K562 (cell line): ENCODE measurements around the gene PLCB3. TPM values are rescaled to one million over a fixed set of nuclear protein-coding genes. Genes with fewer than 3 reads are reported as not detected.

Experiments used
- ATAC-seq: fragments of 200-7000 bp; cut with Tn5 transposase; 3 replicates; pipeline ENCODE4 v1.9.1; 2020; ENCODE audit warnings: moderate library complexity
- BruUV-seq: library from RNA; stranded (reverse); fragments of 400-500 nt; replicated peaks from 2 replicates; lab custom pipeline; 2021; lab: Mats Ljungman, UMichigan
- CTCF ChIA-PET: fragments of 300-600 bp; formaldehyde crosslinking; extraction: SDS; loops from one replicate; lab custom pipeline; 2021; ENCODE audit warnings: low intra/inter-chr PET ratio; lab: Yijun Ruan, JAX
- POLR2A ChIA-PET: fragments of 300-600, 350-650 bp; sonication (Branson Sonifier 250); formaldehyde crosslinking; extraction: SDS; loops from one replicate; lab custom pipeline; 2021; ENCODE audit warnings: antibody characterized with exemption, inconsistent platforms; lab: Yijun Ruan, JAX
- DNase-seq, 4 experiments: peaks; one replicate each; pipeline versions ENCODE4 v3.0.0 to v3.0.0-alpha.2; 2011 to 2018; ENCODE audit warnings: low spot score in 3 of 4, mixed read lengths in 3 of 4; ENCODE audit errors: extremely low read depth in 1 of 4
- FAIRE-seq: peaks from 2 replicates; lab custom pipeline; 2011; peaks lifted over from hg19 to GRCh38; lab: Jason Lieb, UNC
- H2AFZ ChIP-seq: 2 replicates; pipeline ENCODE4 v1.6.0; 2011; ENCODE audit warnings: low read depth, low read length, control low read depth, inconsistent platforms
- H3K27ac ChIP-seq: fragments of 200-600 bp; 3 replicates; pipeline ENCODE4 v1.8.0; 2011; ENCODE audit warnings: low read depth, mild to moderate bottlenecking, control low read depth, inconsistent platforms, low read length, moderate library complexity, mixed read lengths; ENCODE audit errors: extremely low read depth
- H3K27me3 ChIP-seq, 2 experiments: fragments of 300-600 bp in 1 of 2; 2 replicates in 1 of 2; 3 replicates in 1 of 2; pipeline versions ENCODE4 v1.6.0 to v1.8.0; 2011; ENCODE audit warnings: inconsistent platforms in 2 of 2, low read length in 2 of 2, mild to moderate bottlenecking in 1 of 2, mixed read lengths in 1 of 2, moderate library complexity in 1 of 2; ENCODE audit not compliant: control insufficient read depth in 2 of 2, insufficient read depth in 2 of 2
- H3K36me3 ChIP-seq: fragments of 300-600 bp; 3 replicates; pipeline ENCODE4 v1.8.0; 2011; ENCODE audit warnings: mild to moderate bottlenecking, low read length, inconsistent platforms; ENCODE audit not compliant: control insufficient read depth, insufficient read depth
- H3K4me1 ChIP-seq, 2 experiments: fragments of 200-600 bp in 1 of 2; replicated peaks in 1 of 2; 2 replicates in 1 of 2; 3 replicates in 1 of 2; pipeline versions ENCODE4 v1.5.1 to v1.8.0; 2011; ENCODE audit warnings: inconsistent platforms in 2 of 2, low read length in 2 of 2, mild to moderate bottlenecking in 1 of 2, mixed read lengths in 1 of 2, moderate library complexity in 1 of 2; ENCODE audit not compliant: control insufficient read depth in 2 of 2, insufficient read depth in 2 of 2
- H3K4me2 ChIP-seq: 2 replicates; pipeline ENCODE4 v1.6.1; 2011; ENCODE audit warnings: low read length, control low read depth, inconsistent platforms, mixed read lengths; ENCODE audit not compliant: insufficient read depth
- H3K4me3 ChIP-seq: fragments of 200-600 bp; sonication (generic), shearing (Covaris generic); 2 replicates; pipeline ENCODE4 v1.5.1; 2016; ENCODE audit warnings: control low read depth, inconsistent platforms
- H3K79me2 ChIP-seq: fragments of 200-600 bp; 3 replicates; pipeline ENCODE4 v1.8.0; 2011; ENCODE audit warnings: low read length, inconsistent platforms; ENCODE audit not compliant: control insufficient read depth, insufficient read depth
- H3K9ac ChIP-seq, 2 experiments: 2 replicates each; pipeline versions ENCODE4 v1.6.0 to v1.6.1; 2011; ENCODE audit warnings: low read depth in 2 of 2, low read length in 2 of 2, control low read depth in 1 of 2, inconsistent platforms in 1 of 2, mild to moderate bottlenecking in 1 of 2, mixed read lengths in 1 of 2; ENCODE audit not compliant: insufficient read depth in 1 of 2
- H3K9me1 ChIP-seq: one replicate; pipeline ENCODE4 v1.6.0; 2011; ENCODE audit warnings: inconsistent platforms, mild to moderate bottlenecking, low read length, moderate library complexity; ENCODE audit not compliant: control insufficient read depth, insufficient read depth
- H3K9me3 ChIP-seq: replicated peaks from 2 replicates; pipeline ENCODE4 v1.5.1; 2011; ENCODE audit warnings: low read depth, low read length, inconsistent platforms; ENCODE audit not compliant: control insufficient read depth, insufficient read depth
- H4K20me1 ChIP-seq: replicated peaks from 2 replicates; pipeline ENCODE4 v1.6.1; 2011; ENCODE audit warnings: low read length, inconsistent platforms, mixed read lengths; ENCODE audit not compliant: control insufficient read depth, insufficient read depth
- CBFB ChIP-seq: sonication (generic); formaldehyde crosslinking; IDR thresholded peaks from 2 replicates; pipeline ENCODE4 v1.4.0; 2020; ENCODE audit warnings: mild to moderate bottlenecking, missing genetic modification reagents
- KLF10 ChIP-seq: fragments of 250-450 bp; sonication (Bioruptor Pico); IDR thresholded peaks from 2 replicates; pipeline ENCODE4 v1.6.1; 2021; ENCODE audit warnings: matching md5 sums
- L3MBTL2 ChIP-seq: fragments of 450-650 bp; IDR thresholded peaks from 2 replicates; pipeline ENCODE4 v1.6.1; 2016; ENCODE audit warnings: mild to moderate bottlenecking, moderate library complexity
- MYC ChIP-seq, 2 experiments: fragments of 250-450 bp in 1 of 2; sonication (Bioruptor Pico) in 1 of 2; IDR thresholded peaks; 2 replicates each; pipeline versions ENCODE4 v1.5.1 to v1.6.1; 2012 to 2021; ENCODE audit warnings: low read depth in 2 of 2, borderline replicate concordance in 1 of 2, improper control_type of control experiment in 1 of 2, low read length in 1 of 2, mild to moderate bottlenecking in 1 of 2, moderate library complexity in 1 of 2
- POLR2A ChIP-seq: fragments of 450-650 bp; conservative IDR thresholded peaks from 2 replicates; pipeline ENCODE4 v1.6.1; 2016
- SNIP1 ChIP-seq: fragments of 450-650 bp; IDR thresholded peaks from 2 replicates; pipeline ENCODE4 v1.7.1; 2017; ENCODE audit warnings: low read depth, mild to moderate bottlenecking
- TFAP4 ChIP-seq: sonication (generic); formaldehyde crosslinking; IDR thresholded peaks from 2 replicates; pipeline ENCODE4 v1.8.0; 2022; ENCODE audit warnings: missing genetic modification reagents, mild to moderate bottlenecking, moderate library complexity, borderline replicate concordance
- WGBS: fragments of 100-300 bp; shearing (Covaris generic); methylation state at CpG from one replicate; pipeline ENCODE4 v1.1.6; 2016; ENCODE audit warnings: low coverage, mixed read lengths; ENCODE audit not compliant: insufficient coverage; ENCODE audit errors: missing lambda C conversion rate; 5-methylcytosine and 5-hydroxymethylcytosine counted together
- in situ Hi-C: fragments of 300-500 bp; cut with MboI; formaldehyde crosslinking; loops from 4 replicates; pipeline ENCODE4 v1.15.0; 2018; ENCODE audit warnings: inconsistent platforms, mixed read lengths
- intact Hi-C: fragments of 100-400 bp; cut with micrococcal nuclease; formaldehyde crosslinking; loops from 2 replicates; pipeline ENCODE4 v1.14.2; 2022
- polyA plus RNA-seq, 8 experiments: library from polyadenylated mRNA; depleted of rRNA in 4 of 8; stranded (reverse) in 5 of 8; unstranded in 3 of 8; fragments of >200 nt; fragmentation: Nextera tagmentation in 2 of 8; fragmentation: Illumina TruSeq in 1 of 8; extraction: Ambion mirVana in 2 of 8; extraction: Trizol in 1 of 8; gene quantifications; 2 replicates each; pipeline versions ENCODE4 v1.2.1 to v1.2.3, GENCODE V29; 2011 to 2014; ENCODE audit warnings: inconsistent platforms in 1 of 8, missing spikeins in 1 of 8
- total RNA-seq, 7 experiments: library from RNA; depleted of rRNA in 6 of 7; stranded (reverse); fragments of >200 nt in 6 of 7; fragmentation: Illumina TruSeq in 2 of 7; extraction: Trizol in 2 of 7; gene quantifications; 2 replicates each; pipeline versions ENCODE4 v1.2.1 to v1.2.3, GENCODE V29; 2011 to 2021; ENCODE audit warnings: low replicate concordance in 1 of 7

Gene PLCB3
- total and polyA plus RNA-seq, 9 of the 15 experiments (the other 6 are each of a cell fraction or from before 2014, with no cell fraction given), result 0.31 to 44.8 (median 14.6) TPM

GRCh38 chr11:64208086-64208795 lies 43.1 kb upstream of the PLCB3 start (continued):
- TF ChIP-seq MYC (IDR thresholded peaks at IDR 0.05; ENCODE audit: low read depth, low read length) (no peak), MYC (CRISPR knock-in tag; IDR thresholded peaks at IDR 0.05; ENCODE audit: borderline replicate concordance, low read depth) (peak; percentile 40; the same call in 1 of the 2 replicates)

GRCh38 chr11:64208796-64209562 lies 42.4 kb upstream of the PLCB3 start:
- H3K9me1 ChIP-seq, result peaks cover 8% of the 10 kb centered on the region
- BruUV-seq, result no TSS peak
- H3K79me2 ChIP-seq, result peaks cover 47% of the 10 kb centered on the region
- in situ Hi-C loops, result no loop called here
- H3K4me2 ChIP-seq, result peak overlapping the region; percentile 97
- H4K20me1 ChIP-seq, result no peaks in the 10 kb centered on the region; the same call in 1 of the 2 replicates
- DNase-seq, result no peak
- H2AFZ ChIP-seq, result no peak overlapping the region
- peak overlapping the region; percentile 99 to 100 for H3K9ac ChIP-seq
- no peak for FAIRE-seq
- WGBS, result 88% methylated on average over 13 of the region's 18 CpGs
- POLR2A ChIA-PET, result interaction anchor here (0.6 to 7.8 kb wide), 4 partner anchors 9 to 642 kb away, joined by 3 to 77 read pairs (median 43); partner anchors contain the start of genes NUDT22, STIP1 and TRPT1
- TF ChIP-seq CBFB (CRISPR knock-in tag), result no peak
- no peak for TF ChIP-seq SNIP1
- no peak for TF ChIP-seq KLF10 (CRISPR knock-in tag)
- TF ChIP-seq TFAP4 (CRISPR knock-in tag), result 0 out of 2 replicates have a peak, but pooled peaks have one; percentile 10
- peak; percentile 16; the same call in 1 of the 2 replicates for TF ChIP-seq POLR2A
- TF ChIP-seq L3MBTL2, result no peak
- TF ChIP-seq, all 486 proteins: peak for 2
- Histone ChIP-seq H3K27ac (peak overlapping the region; percentile 100), H3K4me1 (peaks cover 30 to 61% of the 10 kb centered on the region in 2 experiments), H3K36me3 (peaks cover 86% of the 10 kb centered on the region; the same call in 2 of the 3 replicates), H3K27me3 (no peaks in the 10 kb centered on the region), H3K9me3 (no peaks in the 10 kb centered on the region), H3K4me3 (peak overlapping the region; percentile 77)
- CTCF ChIA-PET, result no interaction called here
- no peak for ATAC-seq
- intact Hi-C loops, result loop anchor here (5.0 kb wide), 1 partner anchor 148 kb away; the partner anchor contains the start of gene RPS6KA4
